GM10266 (cell line): ENCODE data around the gene TRPM2.

Experiments
- DNase-seq: peaks from one replicate; pipeline ENCODE4 v3.0.0; 2012; ENCODE audit errors: extremely low spot score
- TF ChIP-seq, protein P1 (sequence below): IDR thresholded peaks from 2 replicates; pipeline ENCODE4 v1.5.1; 2012; ENCODE audit warnings: mild to moderate bottlenecking, low read depth; ENCODE audit not compliant: control insufficient read depth, insufficient read depth; ENCODE audit errors: missing control alignments

The TRPM2 gene

GRCh38 chr21:44454747-44455523 is 101.5 kb downstream of the TRPM2 start, which contains the start of gene LRRC3:
Gene LRRC3 (plus strand): TSS chr21:44455510. CDS start chr21:44456645, 1,135 bp downstream.
- peak; percentile 97 for DNase-seq
- TF ChIP-seq, protein P1, sequence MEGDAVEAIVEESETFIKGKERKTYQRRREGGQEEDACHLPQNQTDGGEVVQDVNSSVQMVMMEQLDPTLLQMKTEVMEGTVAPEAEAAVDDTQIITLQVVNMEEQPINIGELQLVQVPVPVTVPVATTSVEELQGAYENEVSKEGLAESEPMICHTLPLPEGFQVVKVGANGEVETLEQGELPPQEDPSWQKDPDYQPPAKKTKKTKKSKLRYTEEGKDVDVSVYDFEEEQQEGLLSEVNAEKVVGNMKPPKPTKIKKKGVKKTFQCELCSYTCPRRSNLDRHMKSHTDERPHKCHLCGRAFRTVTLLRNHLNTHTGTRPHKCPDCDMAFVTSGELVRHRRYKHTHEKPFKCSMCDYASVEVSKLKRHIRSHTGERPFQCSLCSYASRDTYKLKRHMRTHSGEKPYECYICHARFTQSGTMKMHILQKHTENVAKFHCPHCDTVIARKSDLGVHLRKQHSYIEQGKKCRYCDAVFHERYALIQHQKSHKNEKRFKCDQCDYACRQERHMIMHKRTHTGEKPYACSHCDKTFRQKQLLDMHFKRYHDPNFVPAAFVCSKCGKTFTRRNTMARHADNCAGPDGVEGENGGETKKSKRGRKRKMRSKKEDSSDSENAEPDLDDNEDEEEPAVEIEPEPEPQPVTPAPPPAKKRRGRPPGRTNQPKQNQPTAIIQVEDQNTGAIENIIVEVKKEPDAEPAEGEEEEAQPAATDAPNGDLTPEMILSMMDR: no peak

- TF ChIP-seq, protein P1: peak; percentile 56
- peak; percentile 73 for DNase-seq
Measured at GRCh38 chr21:44455524-44456213, 102.2 kb downstream of the TRPM2 start.

- no peak for DNase-seq
- TF ChIP-seq, protein P1: no peak
Measured at GRCh38 chr21:44456214-44456914, 102.9 kb downstream of the TRPM2 start.

DNA sequence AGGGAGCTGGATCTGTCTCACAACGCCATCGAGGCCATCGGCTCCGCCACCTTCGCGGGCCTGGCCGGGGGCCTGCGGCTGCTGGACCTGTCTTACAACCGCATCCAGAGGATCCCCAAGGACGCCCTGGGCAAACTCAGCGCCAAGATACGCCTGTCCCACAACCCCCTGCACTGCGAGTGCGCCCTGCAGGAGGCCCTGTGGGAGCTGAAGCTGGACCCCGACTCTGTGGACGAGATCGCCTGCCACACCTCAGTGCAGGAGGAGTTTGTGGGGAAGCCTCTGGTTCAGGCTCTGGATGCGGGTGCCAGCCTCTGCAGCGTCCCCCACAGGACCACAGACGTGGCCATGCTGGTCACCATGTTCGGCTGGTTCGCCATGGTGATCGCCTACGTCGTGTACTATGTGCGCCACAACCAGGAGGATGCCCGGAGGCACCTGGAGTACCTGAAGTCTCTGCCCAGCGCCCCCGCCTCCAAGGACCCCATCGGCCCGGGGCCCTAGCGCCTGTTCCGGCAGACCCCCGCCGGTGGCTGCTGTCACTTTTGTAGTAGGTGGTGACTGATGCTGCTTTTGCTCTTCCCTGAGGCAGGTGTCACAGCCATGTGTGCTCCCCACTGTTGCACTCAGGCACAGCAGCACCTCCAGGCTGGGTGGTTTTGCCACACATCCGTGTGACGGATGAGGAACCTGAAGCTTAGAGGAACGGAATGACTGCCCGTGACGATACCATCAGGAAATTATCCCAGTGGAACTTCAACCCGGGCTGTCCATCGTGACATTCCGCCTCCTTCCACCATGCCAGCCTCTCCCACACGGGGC is 103.7 kb downstream of the TRPM2 start:
- DNase-seq: no peak
- TF ChIP-seq, protein P1: no peak

- TF ChIP-seq, protein P1: no peak
Measured at GRCh38 chr21:44458971-44459711, 105.7 kb downstream of the TRPM2 start.

More at GRCh38 chr21:44458971-44459711, 105.7 kb downstream of the TRPM2 start:
- DNase-seq: no peak
